GM12891 (cell line): ENCODE measurements around the gene GDNF.

Experiments used
- POLR2A ChIP-seq: IDR thresholded peaks from 2 replicates; pipeline ENCODE4 v1.6.1; 2011; ENCODE audit warnings: low read depth, low read length, control low read depth
- POLR2AphosphoS5 ChIP-seq: IDR thresholded peaks from 2 replicates; pipeline ENCODE4 v1.6.1; 2011; ENCODE audit warnings: low read depth, low read length, control low read depth
- POU2F2 ChIP-seq: IDR thresholded peaks from 2 replicates; pipeline ENCODE4 v1.6.1; 2011; ENCODE audit warnings: low read depth, mild to moderate bottlenecking, control low read depth, low read length, moderate library complexity
- SPI1 ChIP-seq: IDR thresholded peaks from 2 replicates; pipeline ENCODE4 v1.6.1; 2011; ENCODE audit warnings: low read depth, low read length, control low read depth
- TAF1 ChIP-seq: IDR thresholded peaks from 2 replicates; pipeline ENCODE4 v1.6.1; 2011; ENCODE audit warnings: low read depth, low read length, control low read depth

DNA sequence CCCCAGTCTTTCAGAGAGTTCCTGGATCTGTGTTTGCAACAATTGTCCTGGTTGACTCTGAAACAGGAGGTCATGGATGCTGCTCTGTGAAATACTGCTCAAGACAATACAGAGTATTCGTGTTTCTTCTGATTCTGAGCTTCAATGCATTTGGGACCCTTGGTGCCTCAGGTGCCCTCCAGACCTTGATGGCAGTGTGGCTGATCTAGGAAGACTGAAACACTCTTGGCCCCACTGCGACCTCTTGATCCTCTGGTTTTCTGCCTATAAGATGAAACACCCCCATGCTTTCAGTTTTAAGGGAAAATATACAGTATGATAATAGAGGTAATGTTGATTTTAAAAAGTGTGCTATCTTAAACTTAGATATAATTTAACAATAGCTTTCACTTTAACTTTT lies 67.6 kb downstream of the GDNF start:
- TF ChIP-seq POLR2AphosphoS5, result no peak
- TF ChIP-seq TAF1, result no peak
- TF ChIP-seq SPI1, result no peak
- TF ChIP-seq POLR2A, result no peak
- no peak for TF ChIP-seq POU2F2
